ENCODE results near the gene FAM131A. TPM values are rescaled to one million over a fixed set of nuclear protein-coding genes. Genes with fewer than 3 reads are reported as not detected.

FAM131A gene
- total RNA-seq, 4 donors from 2014 or later = 19.2 to 35.1 (median 22.5) TPM

DNA sequence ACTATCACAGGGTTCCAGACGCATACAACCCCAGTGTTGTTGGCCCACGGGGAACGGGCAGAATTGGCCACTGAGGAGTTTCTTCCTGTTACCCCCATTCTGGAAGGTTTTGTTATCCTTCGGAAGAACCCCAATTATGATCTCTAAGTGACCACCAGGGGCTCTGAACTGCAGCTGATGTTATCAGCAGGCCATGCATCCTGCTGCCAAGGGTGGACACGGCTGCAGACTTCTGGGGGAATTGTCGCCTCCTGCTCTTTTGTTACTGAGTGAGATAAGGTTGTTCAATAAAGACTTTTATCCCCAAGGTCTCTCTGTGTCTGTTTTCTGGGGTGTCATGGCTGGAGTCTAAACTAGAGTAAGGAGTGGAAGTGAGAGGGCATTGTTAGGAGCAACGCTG lies 28.7 kb upstream of the FAM131A start:
- no peak overlapping the region for H3K4me3 ChIP-seq (replicated peaks in 1 of 3)
- TF ChIP-seq POLR2A (IDR thresholded peaks at IDR 0.05) (no peak), CTCF (IDR thresholded peaks at IDR 0.05) (no peak)
- peaks cover 0 to under 1% of the 10 kb centered on the region in 2 donors for H3K4me1 ChIP-seq
- intact Hi-C loops (cut with DNase I) = no loop called here
- H3K27ac ChIP-seq = no peak overlapping the region
- no peak for DNase-seq
- 80% methylated on average over 7 of the region's 7 CpGs for WGBS, 2 donors
- H3K27me3 ChIP-seq = no peaks in the 10 kb centered on the region
- no peaks in the 10 kb centered on the region for H3K9me3 ChIP-seq
- H3K36me3 ChIP-seq = peaks cover 46% of the 10 kb centered on the region in 2 donors

DNA sequence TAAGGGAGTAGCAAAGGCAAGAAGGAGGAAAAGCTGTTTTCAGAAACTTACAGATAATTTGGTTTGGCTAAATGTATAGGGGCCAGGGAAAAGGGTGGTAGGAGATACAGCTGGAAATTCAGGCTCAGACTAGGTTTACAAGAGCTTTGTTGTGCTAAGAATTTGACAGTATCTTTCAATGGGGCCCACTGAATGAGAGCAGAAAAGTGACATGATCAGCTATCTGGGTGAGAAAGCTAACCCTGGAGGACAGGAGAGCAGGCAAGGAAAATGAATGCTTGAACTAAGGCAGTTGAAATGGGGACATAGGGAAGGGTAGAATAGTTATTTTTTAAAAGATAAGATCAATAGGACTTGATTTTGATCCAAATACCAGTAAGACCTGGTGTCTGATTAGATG lies 25.8 kb upstream of the FAM131A start:
- no peak for DNase-seq
- peaks cover 10 to 17% of the 10 kb centered on the region in 2 donors for H3K4me1 ChIP-seq
- H3K9me3 ChIP-seq = no peaks in the 10 kb centered on the region
- H3K27me3 ChIP-seq = no peaks in the 10 kb centered on the region
- no peak overlapping the region for H3K27ac ChIP-seq
- H3K4me3 ChIP-seq (replicated peaks in 1 of 3) = no peak overlapping the region
- no peak for TF ChIP-seq CTCF (IDR thresholded peaks at IDR 0.05)
- TF ChIP-seq POLR2A (IDR thresholded peaks at IDR 0.05) = no peak
- H3K36me3 ChIP-seq = peaks cover 22 to 23% of the 10 kb centered on the region in 2 donors
- intact Hi-C loops (cut with DNase I) = no loop called here

DNA sequence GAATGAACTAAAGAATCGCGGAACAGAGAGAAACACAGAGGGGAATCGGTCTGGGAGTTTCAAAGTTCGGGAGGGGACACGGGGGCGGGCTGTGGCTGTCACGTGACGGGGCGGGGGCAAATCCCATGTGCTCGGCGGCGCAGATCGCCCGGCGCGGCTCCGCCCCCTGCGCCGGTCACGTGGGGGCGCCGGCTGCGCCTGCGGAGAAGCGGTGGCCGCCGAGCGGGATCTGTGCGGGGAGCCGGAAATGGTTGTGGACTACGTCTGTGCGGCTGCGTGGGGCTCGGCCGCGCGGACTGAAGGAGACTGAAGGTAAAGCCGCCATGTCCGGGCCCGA lies 23.1 kb upstream of the FAM131A start, which contains the start of gene EIF4G1:
Gene EIF4G1, plus strand, starts transcription at position 244 of the 337 bp plus-strand sequence. CDS start 1,191 bp downstream, outside the sequence.
- Histone ChIP-seq H3K4me1 (peaks cover 36% of the 10 kb centered on the region in 2 donors), H3K27me3 (no peaks in the 10 kb centered on the region), H3K9me3 (no peaks in the 10 kb centered on the region), H3K4me3 (replicated peaks in 1 of 3) (peak within 1 kb of the TSS; percentile 27 to 86 (median 86)), H3K36me3 (no peaks in the 10 kb centered on the region), H3K27ac (peak within 1 kb of the TSS; percentile 75 to 97 (median 96))
- 0% methylated on average over 29 to 33 of the region's 40 CpGs for whole genome bisulfite sequencing, 2 donors
- peak; percentile 95 for DNase-seq
- TF ChIP-seq CTCF (IDR thresholded peaks at IDR 0.05) (peak in 1 of 6 experiments; percentile 5), POLR2A (IDR thresholded peaks at IDR 0.05) (peak in 1 of 2 donors; percentile 84)
- intact Hi-C loops (cut with DNase I) = no loop called here

DNA sequence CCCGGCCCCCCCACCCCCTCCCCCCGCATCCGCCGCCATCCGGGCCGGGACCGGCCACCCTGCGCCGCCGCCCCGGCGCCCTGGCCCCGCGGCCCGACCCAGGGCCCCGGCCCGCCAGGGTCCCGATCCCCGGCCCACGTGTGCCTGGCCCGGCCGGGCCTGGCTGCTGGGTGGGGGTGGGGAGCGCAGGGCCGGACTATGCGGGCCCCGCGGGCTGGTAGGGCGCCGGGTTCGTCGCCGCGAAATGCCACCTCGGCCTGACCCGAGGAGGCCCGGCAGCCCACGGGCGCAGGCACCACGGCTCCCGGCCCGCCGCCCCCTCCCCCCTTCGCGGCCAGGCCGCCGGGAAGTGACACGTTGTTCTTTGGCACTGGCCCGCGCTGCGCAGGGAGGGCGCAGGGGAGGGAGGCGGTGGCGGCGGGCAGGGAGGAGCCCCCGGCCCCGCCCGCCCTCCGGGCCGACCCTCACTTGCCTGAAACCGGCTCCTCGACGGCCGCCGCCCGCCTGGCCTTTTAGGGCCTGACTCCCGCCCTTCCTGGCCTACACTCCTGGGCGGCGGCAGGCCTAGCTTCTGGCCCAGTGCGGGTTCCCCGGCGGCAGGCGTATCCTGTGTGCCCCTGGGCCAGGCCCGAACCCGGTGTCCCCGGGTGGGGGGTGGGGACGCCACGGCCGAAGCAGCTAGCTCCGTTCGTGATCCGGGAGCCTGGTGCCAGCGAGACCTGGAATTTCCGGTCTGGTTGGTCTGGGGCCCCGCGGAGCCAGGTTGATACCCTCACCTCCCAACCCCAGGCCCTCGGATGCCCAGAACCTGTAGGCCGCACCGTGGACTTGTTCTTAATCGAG lies 22.5 kb upstream of the FAM131A start:
- Histone ChIP-seq H3K4me1 (peaks cover 42% of the 10 kb centered on the region in 2 donors), H3K36me3 (no peaks in the 10 kb centered on the region), H3K9me3 (no peaks in the 10 kb centered on the region), H3K27me3 (no peaks in the 10 kb centered on the region), H3K27ac (peak overlapping the region; percentile 75 to 97 (median 96)), H3K4me3 (replicated peaks in 1 of 3) (peak overlapping the region; percentile 25 to 86 (median 86))
- intact Hi-C loops (cut with DNase I) = no loop called here
- TF ChIP-seq POLR2A (IDR thresholded peaks at IDR 0.05) (peak in 1 of 2 donors; percentile 0), CTCF (IDR thresholded peaks at IDR 0.05) (no peak)
- WGBS, 2 donors = 0 to 1% methylated on average over 6 to 24 of the region's 89 CpGs
- DNase-seq = peak; percentile 86 to 87

DNA sequence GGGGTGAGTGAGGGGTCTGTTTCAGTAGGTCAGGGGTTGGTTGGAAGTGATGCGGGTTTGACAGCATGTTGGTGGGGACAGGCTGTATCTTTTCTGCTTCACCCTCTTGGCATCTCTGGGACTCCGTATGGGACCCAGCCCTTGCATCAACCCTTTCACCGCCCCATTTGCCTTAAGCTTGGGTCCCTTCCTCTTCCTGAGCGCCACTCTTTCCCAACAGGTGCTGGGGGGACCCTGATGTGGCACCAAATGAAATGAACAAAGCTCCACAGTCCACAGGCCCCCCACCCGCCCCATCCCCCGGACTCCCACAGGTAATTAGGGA lies 21.9 kb upstream of the FAM131A start:
- intact Hi-C loops (cut with DNase I) = no loop called here
- WGBS, 2 donors = 13 to 14% methylated on average over 6 of the region's 6 CpGs
- H3K27ac ChIP-seq = peak overlapping the region; percentile 75 to 97 (median 96)
- H3K36me3 ChIP-seq = peaks cover under 1 to 3% of the 10 kb centered on the region in 2 donors
- peaks cover 46 to 47% of the 10 kb centered on the region in 2 donors for H3K4me1 ChIP-seq
- H3K27me3 ChIP-seq = no peaks in the 10 kb centered on the region
- no peaks in the 10 kb centered on the region for H3K9me3 ChIP-seq
- DNase-seq = no peak
- H3K4me3 ChIP-seq (replicated peaks in 1 of 3) = peak overlapping the region; percentile 25 to 86 (median 86)
- TF ChIP-seq CTCF (IDR thresholded peaks at IDR 0.05) = no peak
- TF ChIP-seq POLR2A (IDR thresholded peaks at IDR 0.05) = no peak

Data from thyroid gland (tissue), 4 donors.